CD4-positive, alpha-beta T cell treated with Interleukin-10 for 1 hour (primary cell): ENCODE measurements around the gene GUCA2A.

Source experiments
- DNase-seq: peaks from one replicate; pipeline ENCODE4 v3.0.0-alpha.2; 2020

Gene GUCA2A

GRCh38 chr1:42130061-42130660 lies 34.4 kb downstream of the GUCA2A start:
- DNase-seq, result no peak

DNA sequence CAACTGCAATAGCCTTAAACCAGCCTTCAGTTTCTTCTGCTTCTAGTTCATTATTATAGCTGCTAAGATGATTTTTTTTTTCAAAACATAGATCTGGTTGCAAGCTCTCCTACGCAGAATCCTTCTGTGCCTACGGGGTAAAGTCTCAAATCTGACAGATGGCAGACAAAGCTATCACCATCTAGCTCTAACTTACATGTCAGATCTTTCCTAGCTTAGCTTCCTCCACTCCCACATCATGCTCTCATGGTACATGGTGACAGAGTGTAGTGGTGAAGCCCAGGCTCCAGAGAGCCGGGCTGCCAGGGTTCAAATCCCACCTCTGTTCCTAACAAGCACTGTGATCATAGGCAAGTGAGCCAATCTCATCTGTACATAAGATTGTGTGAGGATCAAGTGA lies 35.6 kb downstream of the GUCA2A start:
- no peak for DNase-seq

GRCh38 chr1:42128499-42128898 lies 36.0 kb downstream of the GUCA2A start:
- no peak for DNase-seq

GRCh38 chr1:42127767-42128166 lies 36.8 kb downstream of the GUCA2A start:
- no peak for DNase-seq

DNA sequence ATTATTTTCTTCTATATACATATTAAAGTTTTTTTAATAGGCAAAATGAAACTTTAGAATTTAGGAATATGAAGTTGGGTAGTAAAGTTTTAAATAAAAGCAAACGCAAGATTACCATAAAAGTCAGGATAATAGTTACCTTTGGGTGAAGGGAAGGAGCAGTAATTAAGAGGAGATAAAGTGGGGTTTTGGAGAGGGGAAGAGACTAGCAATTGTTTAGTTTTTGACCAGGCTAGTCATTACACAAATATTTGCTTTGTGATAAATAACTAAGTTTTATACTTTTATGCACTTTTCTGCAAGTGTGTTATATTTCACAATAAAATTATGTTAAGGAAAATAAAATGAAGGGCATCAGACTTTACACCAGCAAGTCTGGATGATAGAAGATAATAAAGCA lies 39.0 kb downstream of the GUCA2A start:
- DNase-seq, result no peak

- no peak for DNase-seq
Observed at GRCh38 chr1:42122408-42122807, 42.1 kb downstream of the GUCA2A start.

- no peak for DNase-seq
Observed at GRCh38 chr1:42118125-42118524, 46.4 kb downstream of the GUCA2A start.

DNA sequence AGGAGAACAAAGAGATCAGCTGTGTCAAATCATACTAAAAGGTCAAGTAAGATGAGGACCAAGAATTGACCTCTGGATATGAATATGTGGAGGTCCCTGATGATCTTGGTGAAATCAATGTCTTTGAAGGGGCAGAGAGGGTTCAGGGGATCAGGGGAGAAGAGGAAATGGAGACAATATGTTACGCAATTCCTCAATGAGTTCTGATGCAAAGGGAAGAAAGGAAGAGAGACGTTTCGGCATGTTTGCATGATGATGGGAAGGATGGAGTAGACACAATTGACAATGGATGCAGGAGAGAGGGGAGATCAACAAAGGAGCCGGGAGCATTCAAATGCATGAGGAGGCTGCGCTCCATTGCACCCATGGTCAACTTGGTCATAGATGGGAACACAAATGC lies 47.3 kb downstream of the GUCA2A start:
- no peak for DNase-seq

DNA sequence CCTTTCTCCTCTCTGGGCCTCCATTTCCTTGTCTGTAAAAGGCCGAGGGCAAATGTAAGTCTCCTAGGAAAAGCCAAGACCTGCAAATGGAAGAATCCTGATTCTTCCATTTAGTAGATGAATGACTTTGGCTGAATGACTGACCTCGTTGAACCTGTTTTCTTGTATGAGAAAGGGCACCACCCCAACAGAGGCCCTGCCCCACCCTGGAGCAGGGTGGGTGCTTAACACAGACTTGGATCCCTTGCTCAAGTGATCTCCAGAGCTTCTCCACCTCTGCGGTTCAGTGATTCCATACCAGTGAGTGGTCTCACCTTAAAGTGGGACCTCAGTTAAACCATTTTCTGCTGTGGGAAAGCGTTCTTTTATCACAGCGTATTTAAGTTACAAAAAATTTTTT lies 50.3 kb downstream of the GUCA2A start:
- DNase-seq, result no peak
